ENCODE results near the gene FAT1.

The FAT1 gene

DNA sequence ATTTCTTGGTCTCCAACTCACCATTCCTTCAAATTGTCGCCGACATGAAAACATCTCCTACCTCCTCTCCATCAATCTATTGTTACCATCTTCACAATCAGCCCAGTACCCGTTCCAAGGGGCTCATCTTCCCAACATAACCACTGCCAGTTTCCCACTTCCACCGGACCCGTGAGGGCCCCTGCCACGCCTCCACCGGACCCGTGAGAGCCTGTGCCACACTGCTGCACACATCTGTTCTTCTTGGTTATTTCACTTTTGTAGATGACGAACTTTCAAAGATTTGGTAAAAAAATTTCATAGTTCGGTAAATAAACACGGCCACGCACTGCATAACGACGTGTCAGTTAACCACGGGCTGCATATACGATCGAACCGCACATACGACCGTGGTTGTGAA lies 65.0 kb downstream of the FAT1 start:
- no peak for DNase-seq (ENCODE audit: low spot score)

DNA sequence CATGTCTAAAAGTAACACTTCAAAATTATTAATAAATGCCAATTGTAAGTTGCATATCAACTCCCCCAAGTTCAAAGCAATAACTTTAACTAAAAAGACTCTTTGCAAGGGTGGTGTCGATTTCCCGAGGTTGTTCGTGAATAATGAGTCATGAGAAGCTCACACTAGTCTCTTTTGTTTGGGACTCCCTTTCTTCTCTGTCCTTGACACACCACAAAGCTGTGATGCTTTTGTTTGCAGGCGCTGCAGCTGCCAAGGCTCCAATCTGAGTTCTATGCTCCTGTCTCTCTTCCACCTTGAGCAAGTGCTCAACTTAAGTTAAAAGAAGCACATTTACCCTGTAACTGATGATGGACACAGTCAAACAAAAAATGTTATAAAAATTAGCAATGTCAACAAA lies 65.9 kb downstream of the FAT1 start:
- DNase-seq (ENCODE audit: low spot score): no peak

DNA sequence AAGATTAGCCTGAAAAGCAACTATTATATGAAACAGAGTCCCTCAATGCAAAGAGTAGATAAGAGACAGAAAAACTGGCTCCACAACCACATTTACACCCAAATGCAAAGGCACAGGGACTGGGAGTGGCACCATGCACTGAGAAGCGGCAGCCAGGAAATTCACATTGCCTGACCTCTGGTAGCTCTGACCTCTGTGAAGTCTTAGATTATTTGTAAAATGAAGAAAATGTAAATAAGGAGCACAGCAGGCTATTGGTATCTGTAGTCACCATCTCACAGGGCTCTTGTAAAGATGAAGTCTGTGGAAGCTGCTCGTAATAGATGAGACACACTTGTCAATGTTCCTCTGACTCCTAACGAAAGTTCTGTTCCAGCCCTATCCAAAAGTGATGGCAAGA lies 69.7 kb downstream of the FAT1 start:
- no peak for DNase-seq (ENCODE audit: low spot score)

DNA sequence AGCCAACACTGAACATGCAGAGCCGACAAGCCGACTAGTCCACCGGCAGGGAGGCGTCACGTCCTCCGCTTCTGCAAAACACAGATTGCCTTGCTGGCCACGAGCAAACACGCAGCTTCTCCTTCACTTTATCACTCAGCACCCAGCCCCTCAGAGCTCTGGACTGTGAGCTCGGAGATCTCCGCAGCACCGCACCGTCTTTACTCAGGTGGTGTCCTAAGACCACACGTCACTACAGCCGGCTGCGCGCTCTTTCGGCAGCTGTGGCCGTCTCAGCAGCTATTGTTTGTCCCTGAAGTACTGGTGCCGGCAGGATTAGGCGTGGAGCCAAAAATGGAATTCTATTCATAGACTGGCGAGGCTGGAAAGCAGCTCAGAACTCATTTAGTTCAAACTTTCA lies 72.0 kb downstream of the FAT1 start:
- DNase-seq (ENCODE audit: low spot score): peak; percentile 51

DNA sequence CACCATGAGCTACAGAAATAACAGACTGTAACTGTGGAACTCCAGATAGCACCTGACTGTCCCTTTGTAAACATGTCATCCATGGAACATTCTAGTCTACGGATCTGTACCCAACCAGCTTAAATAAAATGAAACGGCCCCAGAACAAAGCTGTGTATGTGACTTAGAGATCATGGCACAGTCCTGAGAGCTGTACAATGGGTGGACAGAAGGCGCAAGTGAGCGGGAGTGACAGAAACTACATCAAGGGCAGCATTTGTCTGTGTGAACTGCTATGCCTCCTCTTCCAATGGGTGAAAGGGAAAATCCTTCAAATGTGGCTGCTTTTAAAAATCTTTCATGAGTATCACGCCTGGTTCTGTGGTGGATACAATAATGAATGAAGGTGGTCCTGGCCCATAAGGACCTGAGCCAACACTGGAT lies 72.5 kb downstream of the FAT1 start:
- DNase-seq (ENCODE audit: low spot score): no peak

DNA sequence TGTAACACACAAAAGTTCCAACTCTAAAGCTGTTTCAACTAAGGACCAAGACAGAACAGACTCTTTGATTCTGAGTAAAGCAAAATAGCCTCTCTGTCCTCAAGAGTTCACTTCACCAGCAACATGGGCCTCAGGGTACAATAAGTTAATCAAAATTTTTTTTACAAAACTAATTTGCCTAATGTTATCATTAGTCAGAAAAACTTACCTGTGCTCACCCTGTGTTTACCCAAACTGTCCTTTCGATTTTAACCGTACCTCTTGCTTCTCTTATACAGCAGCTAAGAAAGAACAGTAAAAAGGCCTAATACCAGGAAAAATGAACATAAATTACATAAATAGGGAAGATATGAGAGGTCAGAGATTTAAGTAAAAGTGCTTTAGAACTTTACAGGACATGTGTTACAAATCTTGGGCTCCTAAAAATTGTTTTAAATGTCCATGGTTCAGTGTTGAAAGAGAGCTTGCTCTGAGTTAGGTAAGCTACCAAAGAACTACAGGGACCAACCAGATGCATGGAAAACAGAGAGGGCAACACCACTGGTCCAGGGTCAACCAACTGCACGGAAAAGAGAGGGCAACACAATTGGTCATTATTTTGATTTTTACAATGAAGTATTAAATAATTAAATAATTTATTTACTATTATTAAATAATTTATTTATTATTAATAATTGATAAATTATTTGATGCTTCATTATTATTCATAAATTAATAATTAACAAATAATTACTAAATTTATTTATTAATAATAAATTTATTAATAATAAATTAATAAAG lies 73.1 kb downstream of the FAT1 start:
- no peak for DNase-seq (ENCODE audit: low spot score)

DNA sequence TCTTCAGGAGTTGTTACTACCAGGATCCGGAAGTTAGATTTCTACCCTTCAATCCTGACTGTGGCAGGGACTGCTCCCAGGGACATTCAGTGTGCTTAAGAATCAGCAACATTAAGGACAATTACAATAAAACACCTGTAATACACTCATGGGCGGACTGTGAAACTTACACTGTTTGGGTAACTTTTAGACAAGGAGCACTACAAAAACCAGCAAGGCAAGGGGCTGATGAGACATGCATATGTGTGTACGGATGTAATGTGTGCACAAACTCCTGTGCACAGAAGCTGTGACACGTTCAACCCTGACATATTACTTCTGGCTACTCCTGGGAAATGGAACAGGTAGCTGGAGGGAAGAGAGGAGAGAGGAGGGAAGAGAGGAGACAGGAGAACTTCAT lies 75.8 kb downstream of the FAT1 start:
- DNase-seq (ENCODE audit: low spot score): no peak

DNA sequence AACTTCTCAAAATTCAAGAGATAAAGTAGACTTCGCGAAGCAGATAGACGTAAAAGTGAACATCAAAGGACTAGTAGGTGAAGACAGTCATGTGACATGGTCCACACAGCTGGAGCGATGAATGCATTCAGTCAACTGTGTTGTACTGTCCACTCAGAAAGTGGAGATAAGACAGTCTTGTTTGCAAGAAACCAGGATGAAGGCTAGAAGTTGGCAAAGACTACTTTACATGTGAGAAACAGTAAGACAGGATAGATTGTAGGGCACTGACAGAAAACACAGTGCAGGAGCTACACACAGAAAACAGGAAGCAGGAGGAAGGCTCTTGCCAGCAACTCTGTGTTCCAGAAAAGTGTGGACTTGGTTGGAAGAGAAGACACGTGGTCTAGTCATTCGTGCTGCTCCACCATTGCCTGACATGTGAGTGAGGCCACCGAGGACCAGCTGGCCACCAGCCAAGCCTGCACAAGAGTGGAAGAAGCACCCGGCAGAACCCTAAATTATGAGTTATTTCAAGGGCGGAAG lies 78.9 kb downstream of the FAT1 start:
- no peak for DNase-seq (ENCODE audit: low spot score)

DNA sequence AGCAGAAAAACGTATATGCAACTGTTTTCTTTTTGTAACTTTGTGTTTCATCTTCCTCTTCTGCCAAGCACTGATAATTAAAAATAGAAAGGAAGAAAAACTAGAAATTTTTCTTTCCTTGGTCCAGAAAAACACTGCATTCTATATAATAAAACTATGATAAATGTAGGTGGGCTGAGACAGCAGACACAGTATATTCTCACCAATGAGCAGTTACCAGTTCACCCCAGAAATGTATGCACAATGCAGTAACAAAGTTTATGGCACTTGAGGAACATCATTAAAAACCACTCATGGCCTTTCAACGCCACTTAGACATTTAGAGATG lies 79.4 kb downstream of the FAT1 start:
- no peak for DNase-seq (ENCODE audit: low spot score)

DNA sequence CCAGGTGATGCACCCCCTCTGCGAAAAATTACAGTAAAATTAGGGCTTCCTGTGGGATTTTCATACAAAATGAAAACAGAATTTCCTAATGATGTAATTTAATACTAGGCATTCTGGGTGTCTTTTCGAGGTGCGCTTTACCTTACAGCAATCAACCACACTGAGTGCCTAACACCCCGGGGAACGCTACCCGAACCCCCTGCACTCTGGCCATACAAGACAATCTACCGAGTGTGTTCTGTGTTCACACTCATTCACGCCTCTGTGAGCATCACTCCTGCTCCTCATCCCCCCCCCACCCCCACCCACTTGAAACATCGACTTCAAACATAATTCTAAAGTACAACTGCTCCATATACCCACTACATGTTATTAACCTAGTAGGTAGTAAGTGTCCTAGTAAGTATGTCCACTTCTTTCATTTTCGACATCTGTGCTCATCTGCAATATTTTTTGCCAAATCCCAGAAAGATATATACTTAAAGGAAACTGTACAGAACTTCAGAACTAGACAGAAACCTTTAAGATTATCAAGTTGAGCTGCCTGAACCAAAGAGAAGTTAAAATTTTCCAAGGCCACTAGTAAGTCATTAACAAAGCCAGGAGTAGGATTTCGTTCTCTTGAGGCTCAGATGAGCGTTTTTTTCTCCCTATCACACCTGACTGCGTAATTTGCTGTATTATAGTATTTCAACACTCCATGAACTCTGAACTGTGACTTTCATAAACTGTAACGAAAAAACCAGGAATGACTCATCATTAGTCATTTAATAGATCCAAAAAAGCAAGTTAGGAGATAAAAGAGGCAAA lies 80.0 kb downstream of the FAT1 start:
- no peak for DNase-seq (ENCODE audit: low spot score)

DNA sequence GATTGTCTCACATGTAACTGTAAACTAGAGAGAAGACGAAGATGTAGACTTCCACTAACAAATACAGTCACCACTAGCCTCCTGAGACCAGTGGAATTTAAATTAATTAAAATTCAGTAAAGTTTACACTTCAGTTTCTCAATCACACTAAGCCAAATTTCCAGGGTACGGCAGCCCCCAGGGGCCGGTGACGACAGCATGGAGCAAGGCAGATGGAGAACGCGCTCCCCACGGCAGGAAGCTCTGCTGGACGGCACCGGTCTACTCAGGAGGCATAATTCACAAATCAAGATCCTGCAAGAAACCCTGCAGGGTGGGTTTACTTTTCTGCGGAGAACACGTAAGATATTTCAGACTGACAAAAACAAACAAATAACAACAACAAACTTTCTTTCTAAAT lies 80.7 kb downstream of the FAT1 start:
- DNase-seq (ENCODE audit: low spot score): no peak

DNA sequence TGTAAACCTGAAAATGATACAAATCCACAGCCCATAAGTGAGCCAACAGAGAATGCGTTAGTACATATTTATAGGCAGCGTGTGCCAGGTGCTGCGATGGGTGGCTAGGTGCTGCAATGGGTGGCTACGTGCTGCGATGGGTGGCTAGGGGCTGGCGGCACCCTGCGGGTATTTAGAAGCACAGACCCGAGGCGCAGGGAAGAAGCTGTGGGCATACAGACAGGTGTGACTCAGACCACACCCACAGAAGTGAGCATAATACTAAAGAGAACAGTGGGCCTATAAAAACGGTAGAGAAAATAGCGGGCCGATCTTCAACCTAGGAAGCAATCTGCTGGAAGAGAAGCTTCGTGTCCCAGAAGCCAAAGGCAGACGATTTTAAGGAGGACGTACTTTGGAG lies 81.1 kb downstream of the FAT1 start:
- DNase-seq (ENCODE audit: low spot score): no peak

DNA sequence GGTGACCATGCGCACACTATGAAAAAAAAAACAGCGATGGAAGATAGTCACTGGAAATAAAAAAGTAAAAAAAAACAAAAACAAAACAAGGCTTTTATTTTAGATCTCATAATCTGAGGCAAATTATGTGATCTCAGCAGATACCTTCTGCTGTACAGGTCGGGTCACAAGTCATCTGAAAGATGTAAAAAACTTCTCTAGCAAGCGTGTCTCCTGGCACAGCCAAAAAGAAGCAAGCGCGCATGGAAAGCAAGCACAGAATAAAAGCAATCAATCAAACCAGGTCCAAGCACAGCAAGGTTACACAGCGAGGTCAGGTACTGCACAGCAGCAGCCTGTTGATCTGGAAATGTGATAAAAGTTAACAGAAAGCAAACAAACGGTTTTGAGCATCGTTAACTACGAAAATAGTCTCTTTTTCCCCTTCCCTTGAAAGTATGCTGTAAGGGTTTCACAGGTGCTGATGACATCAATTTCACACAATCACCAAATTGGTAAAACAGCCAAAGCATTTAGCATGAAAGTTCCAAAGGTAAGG lies 89.0 kb downstream of the FAT1 start:
- DNase-seq (ENCODE audit: low spot score): no peak

DNA sequence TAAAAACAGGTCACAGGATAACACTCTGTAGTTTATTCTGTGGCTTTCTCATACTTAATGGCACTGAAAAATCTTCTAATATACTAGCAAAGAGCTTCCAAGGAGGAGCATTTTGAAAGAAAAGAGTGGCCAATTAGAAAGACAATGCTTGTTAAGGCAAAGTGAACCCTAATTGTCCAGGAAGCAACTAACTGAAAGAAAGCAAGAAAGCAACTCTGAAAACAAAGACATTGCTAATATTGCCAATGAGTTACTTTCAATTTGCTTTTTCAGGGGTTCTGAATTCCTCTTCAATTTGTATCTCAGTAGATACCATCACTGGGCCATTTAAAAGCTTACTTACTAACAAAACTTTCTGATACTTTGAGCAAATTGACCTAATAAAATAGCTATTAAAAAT lies 89.8 kb downstream of the FAT1 start:
- no peak for DNase-seq (ENCODE audit: low spot score)

DNA sequence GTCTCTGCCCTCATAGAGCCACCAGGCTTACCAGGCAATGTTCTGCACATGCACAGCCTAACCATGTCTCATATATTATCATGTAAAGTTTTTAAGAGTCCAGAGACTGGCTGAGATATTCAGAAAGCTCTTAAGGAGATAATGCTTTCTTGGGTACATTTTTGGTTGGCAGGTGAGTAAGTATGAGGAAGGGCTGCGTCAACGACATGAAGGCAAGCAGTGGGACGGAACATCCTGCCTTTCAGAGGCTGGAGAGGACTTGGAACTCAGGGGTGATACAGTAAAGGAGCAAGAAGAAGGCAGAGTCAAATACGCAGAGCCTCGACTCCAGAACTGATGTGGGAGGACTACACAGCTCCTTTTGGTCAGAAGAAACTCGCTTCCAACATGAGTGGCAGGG lies 93.5 kb downstream of the FAT1 start:
- no peak for DNase-seq (ENCODE audit: low spot score)

DNA sequence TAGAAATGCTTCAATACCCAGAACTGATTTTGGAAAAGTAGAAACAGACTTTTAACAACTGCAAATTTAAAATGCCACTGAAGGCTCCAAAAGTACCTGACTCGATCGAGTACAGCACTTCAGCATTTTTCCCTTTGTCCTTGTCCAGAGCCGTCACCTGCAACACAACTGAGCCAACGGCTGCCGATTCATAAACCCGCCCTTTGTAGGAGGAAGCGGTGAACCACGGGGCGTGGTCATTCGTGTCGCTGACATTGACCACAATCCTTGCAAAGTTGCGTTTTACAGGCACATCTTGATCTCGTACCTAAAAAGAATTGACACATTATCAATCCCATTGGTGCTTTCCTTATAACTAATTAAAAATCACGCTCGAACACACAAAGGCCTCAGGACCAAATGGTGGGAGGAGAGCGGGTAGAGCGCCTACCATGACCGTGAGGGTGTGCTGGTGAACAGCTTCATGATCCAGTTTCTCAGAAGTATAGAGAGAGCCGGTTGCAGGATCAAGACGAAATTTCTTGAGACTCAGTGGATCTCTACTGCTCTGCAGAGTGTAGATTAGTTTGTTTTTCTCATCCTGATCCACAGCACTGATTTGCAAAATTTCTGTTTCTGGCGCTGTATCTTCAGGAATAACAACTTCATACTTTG lies 95.5 kb downstream of the FAT1 start:
- DNase-seq (ENCODE audit: low spot score): no peak

DNA sequence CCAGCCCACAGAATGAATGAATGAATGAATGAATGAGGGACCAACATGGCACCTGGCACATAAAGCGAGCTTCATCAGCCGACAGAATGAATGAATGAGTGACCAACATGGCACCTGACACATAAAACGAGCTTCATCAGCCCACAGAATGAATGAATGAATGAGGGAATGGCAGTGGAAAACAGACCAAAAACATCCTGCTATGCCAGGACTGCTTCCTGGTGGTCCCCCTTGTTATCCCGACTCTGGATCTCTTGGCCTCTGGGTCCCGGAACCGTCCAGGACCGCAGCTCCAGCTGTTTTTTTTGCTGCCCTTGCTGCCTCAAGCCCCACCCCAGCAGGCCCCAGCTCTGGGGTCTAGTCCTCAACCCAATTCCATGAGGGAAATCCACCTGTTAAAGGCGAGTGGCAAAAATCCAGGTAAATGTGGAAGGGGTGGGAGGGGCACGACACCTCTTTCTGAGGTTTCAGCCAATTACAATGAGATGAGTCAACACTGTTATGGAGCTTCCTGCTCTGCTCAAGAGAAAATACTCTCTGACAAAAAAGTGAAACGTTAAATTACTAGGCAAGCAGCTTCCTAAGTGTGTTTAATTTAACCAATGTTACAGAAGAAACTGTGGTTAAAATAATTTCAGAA lies 96.3 kb downstream of the FAT1 start:
- no peak for DNase-seq (ENCODE audit: low spot score)

DNA sequence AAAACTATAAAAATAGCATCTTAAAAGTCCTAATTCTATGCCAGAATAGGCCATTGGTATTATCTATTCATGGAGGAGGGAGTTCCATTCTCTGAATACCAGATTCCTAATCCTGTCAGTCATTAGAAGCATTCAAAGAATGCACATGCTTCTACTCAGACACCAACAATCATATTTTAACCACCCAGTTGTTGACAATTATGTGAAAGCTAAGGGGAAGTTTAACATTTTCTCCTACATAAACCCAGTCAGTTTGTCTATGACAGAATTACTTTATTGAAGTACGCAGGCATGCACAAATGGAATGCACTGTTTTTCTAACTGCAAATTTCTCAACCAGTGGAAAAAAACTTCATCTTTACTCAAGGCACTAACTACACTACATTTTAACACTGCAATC lies 98.7 kb downstream of the FAT1 start:
- no peak for DNase-seq (ENCODE audit: low spot score)

DNA sequence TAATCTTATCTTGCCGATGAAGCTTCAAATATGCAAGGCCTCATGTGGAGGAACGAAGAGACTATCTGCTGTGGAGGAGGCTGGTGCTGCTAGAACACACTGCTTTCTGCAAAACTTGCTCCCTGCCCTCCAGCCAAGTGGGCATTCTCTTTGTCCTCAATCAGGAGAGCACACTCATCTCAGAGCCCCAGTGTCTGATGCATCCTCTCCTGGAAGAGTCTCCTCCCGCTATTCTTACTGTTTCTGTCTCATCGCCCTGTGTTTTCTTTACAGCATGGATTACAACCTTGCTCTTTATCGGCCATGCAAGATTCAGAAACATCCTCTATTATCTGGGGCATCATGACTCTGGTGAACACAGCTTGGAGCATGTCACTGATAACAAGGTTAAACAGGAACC lies 100.1 kb downstream of the FAT1 start:
- DNase-seq (ENCODE audit: low spot score): no peak

DNA sequence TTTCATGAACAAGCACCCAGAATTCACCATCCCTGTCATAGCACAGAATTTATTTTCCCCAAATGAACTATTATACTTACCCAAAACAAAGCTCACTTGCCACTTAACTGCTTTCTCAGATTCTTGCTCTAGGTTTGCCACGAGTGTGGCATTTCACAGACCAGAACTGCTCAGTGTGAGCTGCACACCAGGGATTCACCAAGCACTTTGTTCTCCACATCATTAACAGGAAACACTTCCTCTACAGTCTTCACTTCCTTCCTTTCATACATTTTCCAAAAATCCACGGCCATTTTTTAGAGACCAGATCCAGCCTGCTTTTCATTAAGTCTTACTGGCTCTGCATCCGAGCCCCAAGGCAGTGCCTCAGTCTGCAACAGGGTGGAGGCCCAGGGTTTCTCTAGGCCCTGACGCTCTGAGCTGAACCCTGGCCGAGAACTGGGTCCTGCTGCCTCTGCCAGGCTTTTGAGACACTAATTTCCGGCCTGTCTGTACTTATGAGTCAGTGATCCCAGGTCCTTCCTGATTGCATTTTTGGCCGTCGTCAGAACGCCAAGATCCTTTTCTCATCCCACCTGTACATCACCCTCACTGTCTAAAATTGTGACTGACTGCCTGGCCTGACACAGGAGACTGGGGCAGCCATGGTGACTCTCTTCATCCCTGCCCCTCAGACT lies 100.7 kb downstream of the FAT1 start:
- no peak for DNase-seq (ENCODE audit: low spot score)

DNA sequence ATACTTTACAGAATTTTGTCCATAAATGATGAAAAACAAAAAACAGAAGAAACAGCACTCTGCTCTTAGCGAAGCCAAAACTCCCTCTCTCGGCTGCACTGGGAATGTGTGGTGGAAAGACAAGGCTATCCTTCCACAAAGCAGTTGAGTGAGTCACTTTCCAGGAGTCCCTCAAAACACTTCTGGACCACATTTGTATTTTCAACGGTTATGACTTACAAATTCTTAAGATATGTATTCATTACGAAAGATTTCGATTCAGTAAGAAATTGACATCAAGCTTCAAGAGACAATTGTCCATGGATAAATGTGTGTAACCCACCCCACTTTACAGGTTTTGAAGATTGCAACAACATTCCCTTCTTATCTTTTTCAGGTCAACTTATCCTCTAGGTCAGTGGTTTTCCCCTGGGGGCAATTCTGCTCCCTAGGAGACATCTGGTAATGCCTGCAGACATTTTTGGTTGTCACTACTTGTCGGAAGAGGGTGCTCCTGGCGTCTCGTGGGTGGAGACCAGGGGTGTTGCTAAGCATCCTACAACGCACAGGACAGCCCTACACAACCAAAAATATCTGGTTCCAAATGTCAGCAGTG lies 101.6 kb downstream of the FAT1 start:
- DNase-seq (ENCODE audit: low spot score): no peak
